Peyer's patch (tissue), 4 donors: Measurements from ENCODE around the gene NANOS2.

ENCODE experiments used
- POLR2A ChIP-seq, 2 donors: fragments of 450-650 bp; IDR thresholded peaks; one replicate each; pipeline ENCODE4 v1.5.1; 2017; ENCODE audit warnings: antibody characterized with exemption in 2 of 2, mild to moderate bottlenecking in 2 of 2, moderate library complexity in 2 of 2
- TF ChIP-seq, protein P1 (sequence below), 6 experiments: fragments of 450-650 bp in 4 of 6; fragments of 200-600 bp in 2 of 6; sonication (generic) in 1 of 6; IDR thresholded peaks; one replicate each; pipeline ENCODE4 v1.5.1; 2017 to 2019; ENCODE audit warnings: antibody characterized with exemption in 6 of 6, mild to moderate bottlenecking in 3 of 6, moderate library complexity in 1 of 6

DNA sequence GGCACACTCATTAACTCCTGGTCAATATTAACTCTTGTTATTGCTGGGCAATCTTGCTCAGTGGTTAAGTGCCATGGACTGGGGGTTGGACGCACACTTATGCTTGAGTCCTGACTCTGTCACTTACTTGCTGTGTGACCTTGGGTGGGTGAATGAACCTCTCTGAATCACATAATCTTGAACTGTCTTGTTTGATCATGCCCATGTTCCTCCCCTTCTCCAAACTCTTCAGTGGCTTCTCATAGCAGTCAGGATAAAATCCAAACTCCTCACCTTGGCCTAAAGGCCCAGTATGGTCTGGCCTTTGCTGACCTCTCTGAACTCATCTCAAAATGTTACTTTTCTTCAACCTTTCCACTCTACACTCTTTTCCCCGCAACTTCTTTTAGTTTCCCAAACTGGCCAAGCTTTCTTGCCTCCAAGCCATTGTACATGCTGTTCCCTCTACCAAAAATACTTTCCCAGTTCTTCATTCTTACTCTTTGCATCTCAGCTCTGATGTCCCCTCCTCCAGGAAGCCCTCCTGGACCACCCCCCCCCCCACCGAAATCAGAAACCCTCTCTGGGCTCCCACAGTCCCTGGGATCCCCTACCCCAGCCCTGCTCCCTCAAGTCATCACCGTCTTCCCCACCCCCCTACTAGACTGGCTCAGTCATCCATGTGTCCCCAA is 14.5 kb downstream of the NANOS2 start:
- TF ChIP-seq, protein P1, sequence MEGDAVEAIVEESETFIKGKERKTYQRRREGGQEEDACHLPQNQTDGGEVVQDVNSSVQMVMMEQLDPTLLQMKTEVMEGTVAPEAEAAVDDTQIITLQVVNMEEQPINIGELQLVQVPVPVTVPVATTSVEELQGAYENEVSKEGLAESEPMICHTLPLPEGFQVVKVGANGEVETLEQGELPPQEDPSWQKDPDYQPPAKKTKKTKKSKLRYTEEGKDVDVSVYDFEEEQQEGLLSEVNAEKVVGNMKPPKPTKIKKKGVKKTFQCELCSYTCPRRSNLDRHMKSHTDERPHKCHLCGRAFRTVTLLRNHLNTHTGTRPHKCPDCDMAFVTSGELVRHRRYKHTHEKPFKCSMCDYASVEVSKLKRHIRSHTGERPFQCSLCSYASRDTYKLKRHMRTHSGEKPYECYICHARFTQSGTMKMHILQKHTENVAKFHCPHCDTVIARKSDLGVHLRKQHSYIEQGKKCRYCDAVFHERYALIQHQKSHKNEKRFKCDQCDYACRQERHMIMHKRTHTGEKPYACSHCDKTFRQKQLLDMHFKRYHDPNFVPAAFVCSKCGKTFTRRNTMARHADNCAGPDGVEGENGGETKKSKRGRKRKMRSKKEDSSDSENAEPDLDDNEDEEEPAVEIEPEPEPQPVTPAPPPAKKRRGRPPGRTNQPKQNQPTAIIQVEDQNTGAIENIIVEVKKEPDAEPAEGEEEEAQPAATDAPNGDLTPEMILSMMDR (IDR thresholded peaks at IDR 0.05), result no peak
- TF ChIP-seq POLR2A (IDR thresholded peaks at IDR 0.05), result no peak
